HG03175 (cell line): ENCODE data around the gene DMPK.
"Not testable (repeated sequence)": the region's sequence is repeated elsewhere in the genome, so short reads cannot be mapped to it uniquely, and the experiment has no call there.

Experiments
- ATAC-seq: cut with Tn5 transposase; IDR thresholded peaks from one replicate; pipeline ENCODE4 v1.9.1; 2021; ENCODE audit warnings: mild to moderate bottlenecking, moderate library complexity; ENCODE audit not compliant: unreplicated experiment

Gene DMPK

DNA sequence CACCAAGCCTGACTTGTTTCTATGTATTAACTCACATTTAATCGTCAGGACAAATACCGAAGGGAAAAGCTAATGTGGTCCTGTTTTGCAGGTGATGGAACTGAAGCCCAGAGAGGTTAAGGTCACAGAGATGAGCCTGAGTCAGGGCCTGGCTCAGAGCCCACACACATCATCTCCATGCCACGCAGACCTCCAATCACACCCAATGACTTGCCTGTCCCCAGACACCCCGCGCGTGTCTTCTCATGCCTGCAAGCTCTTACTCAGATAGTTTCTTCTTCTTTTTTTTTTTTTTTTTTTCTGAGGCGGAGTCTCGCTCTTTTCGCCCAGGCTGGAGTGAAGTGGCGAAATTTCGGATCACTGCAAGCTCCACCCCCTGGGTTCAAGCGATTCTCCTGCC, 29.7 kb downstream of the DMPK start:
- no peak for ATAC-seq

DNA sequence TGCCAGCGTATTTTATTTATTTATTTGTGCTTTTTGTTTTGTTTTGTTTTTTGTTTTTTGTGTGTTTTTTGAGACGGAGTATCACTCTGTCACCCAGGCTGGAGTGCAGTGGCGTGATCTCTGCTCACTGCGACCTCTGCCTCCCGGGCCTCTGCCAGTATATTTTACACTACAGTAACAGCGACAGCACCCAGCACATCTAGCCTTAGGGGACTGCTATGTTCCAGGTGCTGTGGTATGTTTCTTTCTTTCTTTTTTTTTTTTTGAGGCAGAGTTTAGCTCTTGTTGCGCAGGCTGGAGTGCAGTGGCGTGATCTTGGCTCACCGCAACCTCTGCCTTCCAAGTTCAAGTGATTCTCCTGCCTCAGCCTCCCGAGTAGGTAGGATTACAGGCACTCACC, 30.8 kb downstream of the DMPK start:
- ATAC-seq, result not testable (repeated sequence)

DNA sequence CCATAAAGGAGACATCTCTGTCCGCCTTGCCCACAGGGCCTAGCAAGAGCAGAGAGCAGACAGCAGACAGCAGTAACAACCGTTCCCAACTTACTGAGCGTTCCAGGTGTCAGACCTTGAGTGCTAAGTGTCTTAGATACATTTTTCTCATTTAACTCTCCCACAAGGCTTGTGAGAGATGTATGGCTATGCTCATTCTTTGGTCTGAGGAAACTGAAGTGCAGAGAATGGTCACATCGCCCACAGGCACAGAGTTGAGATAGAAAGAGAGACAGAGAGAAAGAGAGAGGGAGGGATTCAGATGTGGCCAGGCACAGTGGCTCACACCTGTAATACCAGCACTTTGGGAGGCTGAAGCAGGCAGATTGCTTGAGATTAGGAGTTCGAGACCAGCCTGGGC, 34.8 kb downstream of the DMPK start:
- no peak for ATAC-seq

DNA sequence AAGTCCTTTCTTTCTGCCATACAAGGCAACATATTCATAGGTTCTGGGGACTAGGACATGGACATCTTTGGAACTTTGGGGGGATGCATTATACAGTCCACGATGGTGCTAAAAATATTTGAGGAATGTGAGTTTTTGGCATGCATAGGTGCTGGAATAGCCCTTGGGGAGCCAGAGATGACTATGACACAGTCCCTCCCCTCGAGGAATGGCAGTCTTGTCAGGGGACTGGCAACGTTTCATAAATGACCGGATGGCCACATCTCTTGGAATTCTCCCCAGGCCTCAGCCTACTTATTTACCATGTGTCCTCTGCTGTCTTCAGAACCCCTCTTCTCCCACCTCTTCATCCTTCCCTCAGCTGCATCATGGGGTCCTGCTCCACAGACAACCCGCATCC, 35.4 kb downstream of the DMPK start:
- no peak for ATAC-seq

DNA sequence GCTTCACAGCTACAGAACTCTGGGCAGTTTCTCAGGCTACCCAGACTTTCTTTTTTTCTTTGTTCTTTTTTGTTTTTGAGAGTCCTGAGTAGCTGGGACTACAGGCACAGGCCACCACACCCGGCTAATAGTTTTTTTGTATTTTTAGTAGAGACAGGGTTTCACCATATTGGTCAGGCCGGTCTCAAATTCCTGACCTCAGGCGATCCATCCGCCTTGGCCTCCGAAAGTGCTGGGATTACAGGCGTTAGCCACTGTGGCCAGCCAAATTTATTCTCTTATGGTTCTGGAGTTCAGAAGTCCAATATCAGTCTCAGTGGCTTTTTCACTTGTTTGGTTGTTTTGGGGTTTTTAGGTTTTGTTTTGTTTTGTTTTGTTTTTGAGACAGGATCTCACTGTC, 36.7 kb downstream of the DMPK start:
- ATAC-seq, result no peak

DNA sequence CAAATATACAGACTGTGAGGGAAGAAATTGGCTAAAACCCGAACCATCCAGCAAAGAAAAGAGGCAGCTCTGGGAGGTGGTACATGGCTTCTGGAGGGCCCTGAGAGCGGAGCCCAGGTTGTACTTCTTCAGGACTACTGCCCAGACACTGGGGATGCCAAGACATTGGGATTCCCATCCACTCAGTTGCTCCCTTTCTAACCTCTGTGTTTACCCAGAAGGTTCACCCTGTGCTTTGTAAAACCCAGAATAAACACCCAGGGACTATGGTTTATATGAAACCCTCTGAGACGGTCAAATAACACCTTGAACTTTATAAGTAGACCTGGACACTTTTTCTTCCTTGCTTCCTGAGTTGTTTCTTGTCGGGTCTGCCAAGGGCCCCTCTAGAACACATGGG, 39.3 kb downstream of the DMPK start:
- ATAC-seq, result no peak

DNA sequence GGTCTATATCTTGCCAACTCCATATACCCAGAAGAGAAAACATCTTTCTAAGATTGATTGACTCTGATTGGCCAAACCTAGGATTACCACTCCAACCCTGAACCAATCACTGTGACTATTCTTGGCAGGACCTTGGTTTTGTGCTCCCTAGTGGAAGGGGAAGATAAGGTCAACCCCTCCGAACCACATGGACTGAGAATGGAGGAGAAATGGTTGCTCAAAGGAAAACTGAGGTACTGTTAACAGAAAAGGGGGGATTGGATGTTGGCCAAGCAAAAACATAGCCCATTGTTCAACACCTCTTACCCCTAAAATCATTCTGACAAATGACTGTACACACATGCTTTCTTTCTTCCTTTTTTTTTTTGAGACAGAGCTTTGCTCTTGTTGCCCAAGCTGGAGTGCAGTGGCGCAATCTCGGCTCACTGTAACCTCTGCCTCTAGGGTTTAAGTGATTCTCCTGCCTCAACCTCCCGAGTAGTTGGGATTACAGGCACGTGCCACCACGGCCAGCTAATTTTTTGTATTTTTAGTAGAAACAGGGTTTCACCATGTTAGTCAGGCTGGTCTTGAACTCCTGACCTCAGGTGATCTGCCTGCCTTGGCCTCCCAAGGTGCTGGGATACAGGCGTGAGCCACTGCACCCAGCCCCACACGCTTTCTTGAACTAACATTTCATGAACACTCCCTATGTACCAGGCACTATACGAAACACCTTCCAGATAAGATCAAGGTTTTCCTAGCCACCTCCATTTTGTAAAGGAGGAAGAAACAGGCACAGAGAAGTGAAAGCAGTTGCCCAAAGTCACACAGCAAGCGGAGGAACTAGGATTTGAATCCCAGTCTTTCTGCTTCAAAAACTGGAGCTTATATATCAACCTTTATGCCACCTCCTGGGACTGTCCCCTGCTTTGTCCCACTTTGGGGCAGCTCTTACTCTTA, 42.5 kb downstream of the DMPK start:
- ATAC-seq, result no peak

DNA sequence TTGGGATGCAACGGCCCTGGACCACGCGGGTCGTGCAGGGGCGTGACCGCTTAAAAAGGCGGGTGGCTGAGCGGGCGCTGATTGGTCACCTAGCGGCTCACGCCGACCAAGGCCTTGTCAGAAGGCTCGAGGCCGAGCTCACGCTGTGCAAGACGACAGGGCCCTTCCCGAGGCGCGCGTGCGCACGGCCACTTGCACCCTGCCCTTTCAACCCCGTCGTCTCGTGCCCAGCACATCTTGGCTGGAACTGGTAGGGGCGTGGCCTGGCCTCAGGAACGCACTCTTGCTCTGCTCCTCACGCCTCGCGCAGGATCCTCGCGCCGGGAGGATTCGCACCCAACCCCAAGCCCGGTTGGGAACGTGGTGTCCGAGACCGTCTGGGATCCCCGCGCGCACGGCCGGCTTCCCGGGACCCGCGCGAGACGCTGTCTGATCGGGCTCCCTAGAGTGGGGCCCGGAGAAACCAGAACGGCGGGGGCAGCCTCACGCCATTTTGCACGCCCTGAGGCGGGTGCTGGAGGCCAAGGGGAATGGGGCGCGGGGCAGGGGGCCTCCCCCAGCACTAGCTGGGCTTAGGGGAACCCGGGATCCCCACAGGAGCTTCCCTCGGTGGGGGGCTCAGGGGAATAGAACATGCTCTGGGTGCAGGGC, 49.0 kb downstream of the DMPK start, which contains the start of gene MEIOSIN:
MEIOSIN (plus strand) TSS at position 280 of the 651 bp plus-strand sequence. CDS start 1,938 bp downstream, outside the sequence.
- no peak for ATAC-seq

DNA sequence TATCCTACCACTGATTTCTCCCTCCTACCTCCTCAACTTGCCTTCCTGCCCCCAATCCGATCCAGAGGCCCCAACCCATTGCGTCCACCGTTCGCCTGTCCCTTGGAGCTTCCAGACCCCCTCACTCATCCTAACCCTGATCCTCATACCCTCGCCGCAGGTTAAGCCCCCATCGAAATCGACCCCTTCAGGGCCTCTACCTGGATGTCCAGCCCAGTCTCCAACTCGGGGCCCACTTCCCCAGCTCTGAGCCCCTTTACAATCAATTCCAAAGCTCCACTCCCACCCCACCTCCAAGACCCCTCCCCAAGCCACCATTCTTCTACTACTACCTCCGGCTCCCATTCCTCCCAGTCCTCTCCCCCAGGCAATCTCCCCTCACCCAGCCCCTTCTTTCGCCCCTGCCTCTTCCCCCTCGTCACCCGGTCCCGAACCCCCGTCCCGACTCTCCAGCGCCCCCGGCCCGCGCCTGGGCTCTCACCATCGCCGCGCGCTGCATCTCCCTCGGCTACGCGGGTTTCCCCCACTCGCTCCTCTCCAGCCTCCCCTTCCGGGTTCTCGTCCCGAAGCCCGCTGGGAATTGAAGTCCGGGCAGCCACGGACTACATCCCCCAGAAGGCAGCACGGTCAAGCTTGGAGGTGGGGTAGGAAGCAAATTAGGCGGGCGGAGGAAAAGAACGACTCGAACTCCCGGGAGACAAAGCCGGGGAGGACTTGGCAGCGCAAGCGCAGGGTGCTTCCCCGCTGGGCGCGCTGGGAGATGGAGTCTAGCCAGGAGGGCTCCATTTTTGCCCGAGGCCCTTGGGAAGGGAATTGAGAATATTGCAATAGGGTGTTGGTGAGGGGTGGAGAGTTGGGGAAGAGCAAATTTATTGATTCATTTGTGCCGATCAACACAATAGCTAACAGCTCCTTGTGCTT, 51.7 kb downstream of the DMPK start, which contains the start of gene FBXO46:
FBXO46 (minus strand) TSS at position 529 of the 921 bp plus-strand sequence. CDS start 17,401 bp downstream, outside the sequence.
- ATAC-seq, result peak; percentile 96

DNA sequence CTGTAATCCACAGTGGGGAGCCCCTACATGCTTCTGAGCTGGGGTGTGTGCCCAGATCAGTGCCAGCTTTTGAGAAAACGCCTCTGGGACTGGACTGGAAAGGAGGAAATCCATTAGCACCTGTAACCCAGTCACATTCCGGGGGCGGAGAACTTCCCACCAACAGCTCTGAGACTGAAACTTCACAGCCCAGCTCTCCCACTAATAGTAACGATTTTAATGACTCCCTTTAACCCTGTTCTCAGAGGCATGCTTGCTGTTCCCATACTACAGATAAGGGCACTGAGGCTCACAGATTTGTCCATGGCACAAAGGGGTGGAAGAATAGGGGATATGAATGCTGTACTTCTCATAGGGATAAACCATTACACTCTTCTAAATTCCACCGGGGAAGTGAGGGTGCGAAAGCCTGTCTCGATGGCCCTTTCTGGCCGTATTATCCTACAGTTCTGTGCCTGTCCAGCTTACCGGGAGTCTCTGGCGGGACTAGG, 52.4 kb downstream of the DMPK start:
- no peak for ATAC-seq

DNA sequence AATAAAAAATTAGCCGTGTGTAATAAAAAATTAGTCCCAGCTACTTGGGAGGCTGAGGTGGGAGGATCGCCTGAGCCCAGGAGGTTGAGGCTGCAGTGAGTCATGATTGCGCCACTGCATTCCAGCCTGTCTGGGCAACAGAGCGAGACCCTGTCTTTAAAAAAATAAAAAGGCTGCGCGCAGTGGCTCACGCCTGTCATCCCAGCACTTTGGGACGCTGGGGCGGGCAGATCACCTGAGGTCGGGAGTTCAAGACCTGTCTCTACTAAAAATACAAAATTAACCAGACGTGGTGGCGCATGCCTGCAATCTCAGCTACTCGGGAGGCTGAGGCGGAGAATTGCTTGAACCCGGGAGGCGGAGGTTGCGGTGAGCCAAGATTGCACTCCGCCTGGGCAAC, 53.6 kb downstream of the DMPK start:
- not testable (repeated sequence) for ATAC-seq

DNA sequence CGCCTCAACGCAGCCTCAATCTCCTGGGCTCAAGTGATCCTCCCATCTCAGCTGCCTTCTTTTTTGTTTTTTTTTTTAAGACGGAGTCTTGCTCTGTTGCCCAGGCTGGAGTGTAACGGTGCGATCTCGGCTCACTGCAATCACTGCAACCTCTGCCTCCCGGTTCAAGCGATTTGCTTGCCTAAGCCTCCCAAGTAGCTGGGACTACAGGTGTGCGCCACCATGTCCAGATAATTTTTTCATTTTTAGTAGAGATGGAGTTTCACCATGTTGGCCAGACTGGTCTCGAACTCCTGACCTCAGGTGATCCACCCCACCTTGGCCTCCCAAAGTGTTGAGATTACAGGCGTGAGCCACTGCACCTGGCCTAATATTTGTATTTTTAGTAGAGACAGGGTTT, 62.2 kb downstream of the DMPK start:
- ATAC-seq, result not testable (repeated sequence)
